Prostate gland (tissue), 2 donors: ENCODE results near the gene MGST1.

Source experiments
- POLR2A ChIP-seq: fragments of 450-650 bp; IDR thresholded peaks from one replicate; pipeline ENCODE4 v1.6.1; 2016; ENCODE audit warnings: antibody characterized with exemption, mild to moderate bottlenecking
- POLR2AphosphoS5 ChIP-seq: sonication (generic); formaldehyde crosslinking; IDR thresholded peaks from one replicate; pipeline ENCODE4 v1.6.1; 2017; ENCODE audit warnings: antibody characterized with exemption
- TF ChIP-seq, protein P1 (sequence below), 4 experiments: fragments of 200-600 bp in 2 of 4; fragments of 450-650 bp in 2 of 4; sonication (generic) in 2 of 4; IDR thresholded peaks; 1 replicate in 3 of 4; 2 replicates in 1 of 4; pipeline ENCODE4 v1.5.1; 2016 to 2019; ENCODE audit warnings: antibody characterized with exemption in 4 of 4, mild to moderate bottlenecking in 2 of 4, moderate library complexity in 2 of 4

DNA sequence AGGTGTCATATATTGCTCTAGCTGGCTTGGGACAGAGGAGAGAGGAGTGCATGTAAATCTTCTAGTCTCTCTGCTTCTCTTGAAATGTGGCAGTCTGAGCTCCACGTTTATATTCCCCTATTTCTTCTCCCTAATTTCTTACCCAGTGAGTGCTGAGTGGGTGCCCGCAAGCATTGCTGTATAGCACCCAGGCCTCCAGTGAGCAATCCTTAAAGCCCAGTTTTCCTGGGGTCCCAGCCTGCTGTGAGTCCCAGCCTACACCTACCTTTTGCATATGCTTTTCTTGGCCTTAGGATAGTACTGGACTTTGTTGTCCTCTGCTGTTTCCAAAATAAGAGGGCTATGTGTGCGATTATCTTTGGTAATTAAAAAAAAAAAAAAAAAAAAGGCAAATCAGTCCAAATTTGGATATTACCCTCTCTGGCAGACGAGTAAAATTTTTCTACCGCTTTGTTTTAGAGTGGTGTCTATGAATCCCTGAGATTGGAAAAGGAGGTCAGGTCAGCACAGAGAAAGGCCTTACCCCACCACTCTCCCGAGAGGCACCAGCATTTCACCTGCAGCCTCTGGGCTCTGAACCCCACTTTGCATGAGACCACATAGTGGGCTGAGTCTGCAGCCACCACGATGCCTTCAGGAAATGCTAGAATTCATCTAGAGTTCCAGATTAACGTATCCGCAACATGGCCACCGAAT, 1.1 kb downstream of the MGST1 start:
- TF ChIP-seq, protein P1, sequence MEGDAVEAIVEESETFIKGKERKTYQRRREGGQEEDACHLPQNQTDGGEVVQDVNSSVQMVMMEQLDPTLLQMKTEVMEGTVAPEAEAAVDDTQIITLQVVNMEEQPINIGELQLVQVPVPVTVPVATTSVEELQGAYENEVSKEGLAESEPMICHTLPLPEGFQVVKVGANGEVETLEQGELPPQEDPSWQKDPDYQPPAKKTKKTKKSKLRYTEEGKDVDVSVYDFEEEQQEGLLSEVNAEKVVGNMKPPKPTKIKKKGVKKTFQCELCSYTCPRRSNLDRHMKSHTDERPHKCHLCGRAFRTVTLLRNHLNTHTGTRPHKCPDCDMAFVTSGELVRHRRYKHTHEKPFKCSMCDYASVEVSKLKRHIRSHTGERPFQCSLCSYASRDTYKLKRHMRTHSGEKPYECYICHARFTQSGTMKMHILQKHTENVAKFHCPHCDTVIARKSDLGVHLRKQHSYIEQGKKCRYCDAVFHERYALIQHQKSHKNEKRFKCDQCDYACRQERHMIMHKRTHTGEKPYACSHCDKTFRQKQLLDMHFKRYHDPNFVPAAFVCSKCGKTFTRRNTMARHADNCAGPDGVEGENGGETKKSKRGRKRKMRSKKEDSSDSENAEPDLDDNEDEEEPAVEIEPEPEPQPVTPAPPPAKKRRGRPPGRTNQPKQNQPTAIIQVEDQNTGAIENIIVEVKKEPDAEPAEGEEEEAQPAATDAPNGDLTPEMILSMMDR (IDR thresholded peaks at IDR 0.05), result no peak
- no peak for TF ChIP-seq POLR2A
- TF ChIP-seq POLR2AphosphoS5, result no peak
